22Rv1 (cell line): Measurements from ENCODE around the gene GPER1.

ENCODE experiments used
- H3K27ac ChIP-seq: fragments of 450-650 bp; 2 replicates; pipeline ENCODE4 v1.5.1; 2017
- ZFX ChIP-seq: fragments of 450-650 bp; IDR thresholded peaks from 2 replicates; pipeline ENCODE4 v1.6.1; 2017; ENCODE audit warnings: antibody characterized with exemption, borderline replicate concordance
- TF ChIP-seq, protein P1 (sequence below): fragments of 450-650 bp; IDR thresholded peaks from 2 replicates; pipeline ENCODE4 v1.5.1; 2017; ENCODE audit warnings: mild to moderate bottlenecking

Gene GPER1

DNA sequence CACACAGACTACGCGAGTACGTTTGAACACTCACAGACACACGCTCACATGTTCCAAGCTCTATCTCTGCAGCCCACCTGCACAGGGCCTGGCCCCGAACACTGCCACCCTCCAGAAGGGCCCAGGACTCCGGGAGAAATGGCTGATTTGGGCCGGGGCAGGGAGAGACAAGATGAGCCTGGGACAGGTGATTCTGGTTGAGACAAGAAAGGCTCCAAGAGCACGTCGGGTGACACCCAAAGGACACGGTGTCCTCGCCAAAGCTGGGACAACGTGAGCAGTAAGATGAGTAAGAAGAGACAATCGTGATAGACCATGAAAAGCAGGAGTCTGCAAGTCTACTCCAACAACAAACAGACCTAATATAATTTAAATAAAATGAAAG lies 9.2 kb downstream of the GPER1 start:
- TF ChIP-seq, protein P1, sequence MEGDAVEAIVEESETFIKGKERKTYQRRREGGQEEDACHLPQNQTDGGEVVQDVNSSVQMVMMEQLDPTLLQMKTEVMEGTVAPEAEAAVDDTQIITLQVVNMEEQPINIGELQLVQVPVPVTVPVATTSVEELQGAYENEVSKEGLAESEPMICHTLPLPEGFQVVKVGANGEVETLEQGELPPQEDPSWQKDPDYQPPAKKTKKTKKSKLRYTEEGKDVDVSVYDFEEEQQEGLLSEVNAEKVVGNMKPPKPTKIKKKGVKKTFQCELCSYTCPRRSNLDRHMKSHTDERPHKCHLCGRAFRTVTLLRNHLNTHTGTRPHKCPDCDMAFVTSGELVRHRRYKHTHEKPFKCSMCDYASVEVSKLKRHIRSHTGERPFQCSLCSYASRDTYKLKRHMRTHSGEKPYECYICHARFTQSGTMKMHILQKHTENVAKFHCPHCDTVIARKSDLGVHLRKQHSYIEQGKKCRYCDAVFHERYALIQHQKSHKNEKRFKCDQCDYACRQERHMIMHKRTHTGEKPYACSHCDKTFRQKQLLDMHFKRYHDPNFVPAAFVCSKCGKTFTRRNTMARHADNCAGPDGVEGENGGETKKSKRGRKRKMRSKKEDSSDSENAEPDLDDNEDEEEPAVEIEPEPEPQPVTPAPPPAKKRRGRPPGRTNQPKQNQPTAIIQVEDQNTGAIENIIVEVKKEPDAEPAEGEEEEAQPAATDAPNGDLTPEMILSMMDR: no peak
- no peak for TF ChIP-seq ZFX

DNA sequence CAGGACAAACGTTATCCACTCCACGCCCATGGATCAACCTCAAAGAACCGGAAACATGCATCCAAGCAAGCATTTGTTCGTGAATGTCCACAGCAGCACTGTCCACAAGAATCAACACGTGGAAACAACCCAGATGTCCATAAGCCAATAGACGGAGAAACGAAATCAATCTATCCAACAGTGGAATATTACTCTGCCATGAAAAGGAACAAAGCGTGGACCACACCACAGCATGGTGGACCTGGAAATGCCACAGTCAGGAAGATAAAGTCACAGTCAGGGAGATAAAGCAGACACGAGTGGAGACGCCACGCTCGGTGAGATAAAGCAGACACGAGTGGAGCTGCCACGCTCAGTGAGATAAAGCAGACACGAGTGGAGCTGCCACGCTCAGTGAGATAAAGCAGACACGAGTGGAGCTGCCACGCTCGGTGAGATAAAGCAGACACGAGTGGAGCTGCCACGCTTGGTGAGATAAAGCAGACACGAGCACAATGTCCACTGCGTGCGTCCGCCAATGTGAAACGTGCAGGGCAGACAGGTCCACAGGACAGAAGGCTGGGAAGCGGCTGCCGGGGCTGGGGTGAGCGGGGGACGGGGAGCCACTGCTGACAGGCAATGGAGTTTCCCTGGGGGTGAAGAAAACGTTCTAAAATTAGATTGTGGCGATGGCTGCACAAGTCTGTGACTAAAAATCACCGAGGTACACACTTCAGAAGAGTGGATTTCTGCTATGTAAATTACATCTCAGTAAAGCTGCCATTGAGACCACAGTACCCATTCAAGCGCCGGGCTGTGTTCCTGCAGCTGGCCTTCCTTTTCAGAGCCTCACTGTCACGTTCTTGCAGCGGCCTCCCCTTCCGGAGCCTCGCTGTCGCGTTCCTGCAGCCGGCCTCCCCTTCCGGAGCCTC lies 10.6 kb downstream of the GPER1 start:
- TF ChIP-seq, protein P1: no peak
- TF ChIP-seq ZFX: no peak
- H3K27ac ChIP-seq: no peak overlapping the region

More for the DNA sequence above, 9.2 kb downstream of the GPER1 start:
- H3K27ac ChIP-seq: peak overlapping the region; percentile 29

DNA sequence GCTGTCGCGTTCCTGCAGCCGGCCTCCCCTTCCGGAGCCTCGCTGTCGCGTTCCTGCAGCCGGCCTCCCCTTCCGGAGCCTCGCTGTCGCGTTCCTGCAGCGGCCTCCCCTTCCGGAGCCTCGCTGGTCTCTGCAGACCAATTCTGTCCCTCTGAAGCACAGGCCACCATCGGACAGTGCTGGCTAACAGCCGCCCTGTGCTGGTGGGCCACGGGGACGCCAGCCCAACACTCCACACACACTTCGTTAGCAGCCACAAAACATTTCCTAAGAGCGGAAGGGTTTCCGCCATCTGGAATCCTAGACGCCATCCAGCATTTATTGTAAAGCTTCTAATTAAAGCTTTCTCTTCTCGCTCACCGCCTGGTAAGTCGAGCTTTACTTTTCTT lies 11.2 kb downstream of the GPER1 start:
- H3K27ac ChIP-seq: no peak overlapping the region
- no peak for TF ChIP-seq ZFX
- TF ChIP-seq, protein P1: no peak

DNA sequence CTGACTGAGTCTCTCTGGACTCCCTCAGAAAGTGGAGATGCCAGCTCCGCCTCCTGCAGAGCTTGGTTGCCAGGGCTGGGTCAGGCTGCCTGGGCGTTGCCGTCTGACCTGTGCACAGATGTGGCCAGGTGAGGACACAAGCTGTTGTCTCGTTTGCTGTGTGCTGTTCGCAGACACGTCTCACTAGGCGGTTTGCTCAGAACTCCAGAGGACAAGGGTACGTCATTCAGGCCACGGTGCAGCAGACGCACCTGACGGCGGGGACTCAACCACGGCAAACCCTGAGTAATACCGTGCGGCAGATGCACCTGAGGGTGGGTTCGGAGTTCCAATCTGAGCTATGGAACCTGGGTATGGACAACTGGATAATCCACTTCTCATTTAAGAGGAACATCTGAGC lies 11.7 kb downstream of the GPER1 start:
- no peak for TF ChIP-seq ZFX
- TF ChIP-seq, protein P1: no peak
- H3K27ac ChIP-seq: no peak overlapping the region

DNA sequence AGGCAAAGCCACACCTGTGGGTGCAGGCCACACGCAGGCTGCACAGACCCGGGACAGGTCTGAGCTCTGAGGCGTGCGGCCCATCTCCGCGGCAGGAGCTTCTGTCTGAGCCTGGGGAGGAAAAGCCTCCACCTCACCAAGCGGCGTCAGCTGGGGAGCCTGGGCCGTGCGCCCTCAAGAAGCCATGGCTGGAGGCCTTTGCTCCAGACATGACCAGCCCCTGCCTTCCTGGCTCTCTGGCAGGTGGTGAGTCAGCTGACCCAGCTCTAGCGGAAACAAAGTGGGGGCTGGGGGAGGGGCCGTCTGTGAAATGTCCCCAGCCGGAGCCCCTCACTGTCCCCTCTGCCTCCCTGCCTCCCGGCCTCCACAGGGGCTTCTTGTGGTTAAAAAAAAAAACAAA lies 12.5 kb downstream of the GPER1 start:
- no peak for TF ChIP-seq ZFX
- TF ChIP-seq, protein P1: no peak
- no peak overlapping the region for H3K27ac ChIP-seq

DNA sequence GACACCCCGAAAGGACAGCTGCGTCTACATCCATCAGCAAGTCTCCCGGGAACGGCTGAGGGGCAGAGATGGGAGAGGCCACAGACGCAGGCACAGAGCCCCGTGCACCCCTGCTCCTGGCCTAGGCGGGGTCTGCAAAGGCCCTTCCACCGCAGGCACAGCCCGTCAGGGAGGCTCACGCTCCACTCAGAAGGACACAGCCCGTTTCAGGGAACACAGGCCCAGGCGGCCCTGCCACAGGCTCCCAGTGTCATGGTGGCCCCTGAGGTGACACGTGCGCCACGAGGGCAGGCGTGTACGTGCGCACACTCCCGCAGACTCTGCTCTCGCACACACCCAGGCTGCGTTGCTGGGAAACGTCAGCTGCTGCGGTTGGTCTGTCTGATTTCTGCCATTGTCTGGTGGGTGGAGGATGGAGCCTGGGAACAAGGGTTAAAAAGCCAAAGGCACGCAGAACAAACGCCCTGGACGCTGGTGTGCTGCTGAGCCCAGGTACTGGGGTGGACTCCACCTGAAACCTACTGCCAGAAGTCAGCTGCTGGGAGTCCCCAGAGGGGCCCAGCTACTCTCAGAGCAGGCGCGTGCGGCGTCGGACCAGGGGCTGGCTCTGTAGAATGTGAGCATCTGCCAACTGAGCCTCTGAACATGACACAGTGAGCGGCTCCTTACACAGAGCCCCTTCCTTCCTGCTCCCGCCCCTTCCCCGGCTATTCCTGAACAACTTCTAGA lies 13.1 kb downstream of the GPER1 start:
- H3K27ac ChIP-seq: no peak overlapping the region
- TF ChIP-seq, protein P1: no peak
- no peak for TF ChIP-seq ZFX
